Measurements from ENCODE around the gene MYH7.
"Not testable (repeated sequence)": the region's sequence is repeated elsewhere in the genome, so short reads cannot be mapped to it uniquely, and the experiment has no call there.

MYH7 gene
- total RNA-seq: 0 to 0.24 reads per million in 2 donors

GRCh38 chr14:23435543-23436326 lies at the start of gene MYH7:
TSS of gene MYH7 (minus strand) at chr14:23435660. CDS start at chr14:23433732, 1,928 bp downstream.
- DNase-seq: no peak

- no peak for DNase-seq
Measured at GRCh38 chr14:23483236-23483854, 47.9 kb upstream of the MYH7 start.

- DNase-seq: no peak
Measured at GRCh38 chr14:23482823-23483148, 47.3 kb upstream of the MYH7 start.

- DNase-seq: no peak
Measured at GRCh38 chr14:23481979-23482822, 46.7 kb upstream of the MYH7 start.

- DNase-seq: no peak
Measured at GRCh38 chr14:23481362-23481970, 46.0 kb upstream of the MYH7 start.

GRCh38 chr14:23478109-23478759 lies 42.8 kb upstream of the MYH7 start:
- peak; percentile 55 for DNase-seq

- DNase-seq: no peak
Measured at GRCh38 chr14:23470947-23471346, 35.5 kb upstream of the MYH7 start.

- no peak for DNase-seq
Measured at GRCh38 chr14:23469906-23470403, 34.5 kb upstream of the MYH7 start.

GRCh38 chr14:23469127-23469905 lies 33.9 kb upstream of the MYH7 start, which contains the start of gene NGDN:
TSS of gene NGDN (plus strand) at chr14:23469703. CDS start at chr14:23469716, 13 bp downstream.
- peak; percentile 82 for DNase-seq

- no peak for DNase-seq
Measured at GRCh38 chr14:23468704-23469126, 33.3 kb upstream of the MYH7 start.

- no peak for DNase-seq
Measured at GRCh38 chr14:23465261-23465660, 29.8 kb upstream of the MYH7 start.

- DNase-seq: no peak
Measured at GRCh38 chr14:23464700-23465099, 29.2 kb upstream of the MYH7 start.

- DNase-seq: no peak
Measured at GRCh38 chr14:23460960-23461359, 25.5 kb upstream of the MYH7 start.

GRCh38 chr14:23457587-23458445 lies 22.4 kb upstream of the MYH7 start:
- DNase-seq: no peak

- not testable (repeated sequence) for DNase-seq
Measured at GRCh38 chr14:23456883-23457586, 21.6 kb upstream of the MYH7 start.

GRCh38 chr14:23454445-23454856 lies 19.0 kb upstream of the MYH7 start:
- no peak for DNase-seq

GRCh38 chr14:23452237-23452636 lies 16.8 kb upstream of the MYH7 start:
- no peak for DNase-seq

GRCh38 chr14:23450379-23450778 lies 14.9 kb upstream of the MYH7 start:
- no peak for DNase-seq

GRCh38 chr14:23449314-23449713 lies 13.9 kb upstream of the MYH7 start:
- DNase-seq: no peak
